ENCODE results near the gene KLF16. TPM values are rescaled to one million over a fixed set of nuclear protein-coding genes. Genes with fewer than 3 reads are reported as not detected.

The KLF16 gene
- total RNA-seq, 2 donors from 2014 or later = 7.7 to 11.0 TPM

- Histone ChIP-seq H3K27me3 (replicated peaks; ENCODE audit: insufficient read depth) (no peaks in the 10 kb centered on the region), H3K4me1 (ENCODE audit: control insufficient read depth in 1 of 2, low read depth in 2 of 2) (peaks cover 2 to 12% of the 10 kb centered on the region in 2 donors), H3K27ac (no peak overlapping the region), H3K36me3 (peaks cover 49% of the 10 kb centered on the region), H3K9me3 (no peaks in the 10 kb centered on the region), H3K4me3 (no peak overlapping the region)
- DNase-seq (ENCODE audit: low spot score) (no peak), ATAC-seq (ENCODE audit: insufficient number of reproducible peaks, low FRiP score, low read depth) (no peak)
- no peak for TF ChIP-seq CTCF (IDR thresholded peaks at IDR 0.05)
Measured at GRCh38 chr19:1816530-1817298, 46.7 kb downstream of the KLF16 start.

GRCh38 chr19:1815605-1816529 lies 47.5 kb downstream of the KLF16 start:
- no peak overlapping the region for H3K27ac ChIP-seq
- no peaks in the 10 kb centered on the region for H3K27me3 ChIP-seq (replicated peaks; ENCODE audit: insufficient read depth)
- H3K4me1 ChIP-seq (ENCODE audit: control insufficient read depth in 1 of 2, low read depth in 2 of 2) = peaks cover 4 to 17% of the 10 kb centered on the region in 2 donors
- ATAC-seq (ENCODE audit: insufficient number of reproducible peaks, low FRiP score, low read depth) (no peak), DNase-seq (ENCODE audit: low spot score) (no peak)
- no peaks in the 10 kb centered on the region for H3K9me3 ChIP-seq
- peaks cover 44% of the 10 kb centered on the region for H3K36me3 ChIP-seq
- no peak overlapping the region for H3K4me3 ChIP-seq
- TF ChIP-seq CTCF (IDR thresholded peaks at IDR 0.05) = no peak

- peaks cover 40% of the 10 kb centered on the region for H3K36me3 ChIP-seq
- no peaks in the 10 kb centered on the region for H3K9me3 ChIP-seq
- H3K27me3 ChIP-seq (replicated peaks; ENCODE audit: insufficient read depth) = no peaks in the 10 kb centered on the region
- DNase-seq (ENCODE audit: low spot score) (no peak), ATAC-seq (ENCODE audit: insufficient number of reproducible peaks, low FRiP score, low read depth) (no peak)
- H3K27ac ChIP-seq = no peak overlapping the region
- TF ChIP-seq CTCF (IDR thresholded peaks at IDR 0.05) = no peak
- no peak overlapping the region for H3K4me3 ChIP-seq
- H3K4me1 ChIP-seq (ENCODE audit: control insufficient read depth in 1 of 2, low read depth in 2 of 2) = peaks cover 4 to 17% of the 10 kb centered on the region in 2 donors
Measured at GRCh38 chr19:1814833-1815604, 48.4 kb downstream of the KLF16 start.

GRCh38 chr19:1814391-1814790 lies 49.0 kb downstream of the KLF16 start:
- no peaks in the 10 kb centered on the region for H3K27me3 ChIP-seq (replicated peaks; ENCODE audit: insufficient read depth)
- ATAC-seq (ENCODE audit: insufficient number of reproducible peaks, low FRiP score, low read depth) (no peak), DNase-seq (ENCODE audit: low spot score) (no peak)
- no peak overlapping the region for H3K4me3 ChIP-seq
- H3K27ac ChIP-seq = no peak overlapping the region
- no peak for TF ChIP-seq CTCF (IDR thresholded peaks at IDR 0.05)
- peaks cover 34% of the 10 kb centered on the region for H3K36me3 ChIP-seq
- peaks cover 4 to 17% of the 10 kb centered on the region in 2 donors for H3K4me1 ChIP-seq (ENCODE audit: control insufficient read depth in 1 of 2, low read depth in 2 of 2)
- H3K9me3 ChIP-seq = no peaks in the 10 kb centered on the region

All from thoracic aorta (tissue), 2 donors.